Activated naive CD8-positive, alpha-beta T cell treated with anti-CD3 and anti-CD28 coated beads, Interleukin-2, amount 50 U/mL, for 16 hours (primary cell): ENCODE measurements around the gene KCTD10.
"Not testable (repeated sequence)": the region's sequence is repeated elsewhere in the genome, so short reads cannot be mapped to it uniquely, and the experiment has no call there.

Experiments
- DNase-seq: peaks from one replicate; pipeline ENCODE4 v3.0.0-alpha.2; 2020; ENCODE audit warnings: low read depth, low spot score

Gene KCTD10

GRCh38 chr12:109421355-109422087, 55.6 kb downstream of the KCTD10 start:
- no peak for DNase-seq

- no peak for DNase-seq
Observed at GRCh38 chr12:109418848-109419480, 58.1 kb downstream of the KCTD10 start.

GRCh38 chr12:109406147-109406546, 71.0 kb downstream of the KCTD10 start:
- DNase-seq = not testable (repeated sequence)

- not testable (repeated sequence) for DNase-seq
Observed at GRCh38 chr12:109404841-109405240, 72.3 kb downstream of the KCTD10 start.
